CD4-positive, alpha-beta T cell (primary cell): ENCODE measurements around the gene EXOC6. TPM values are rescaled to one million over a fixed set of nuclear protein-coding genes. Genes with fewer than 3 reads are reported as not detected.
"Not testable (repeated sequence)": the region's sequence is repeated elsewhere in the genome, so short reads cannot be mapped to it uniquely, and the experiment has no call there.

ENCODE experiments used
- ATAC-seq: fragments of 200-7000 bp; cut with Tn5 transposase; one replicate; pipeline ENCODE4 v1.10.0; 2022; ENCODE audit warnings: mild to moderate bottlenecking; ENCODE audit not compliant: poor library complexity
- CTCF ChIA-PET: fragments of 350-600 bp; sonication (Branson Sonifier 250); formaldehyde crosslinking; loops from one replicate; lab custom pipeline; 2021; ENCODE audit warnings: antibody characterized with exemption, inconsistent platforms; lab: Charles Lee
- POLR2A ChIA-PET: fragments of 350-600 bp; sonication (Branson Sonifier 250); formaldehyde crosslinking; loops from one replicate; lab custom pipeline; 2021; ENCODE audit warnings: antibody characterized with exemption, inconsistent platforms; lab: Charles Lee
- DNase-seq, 14 experiments: peaks; one replicate each; pipeline ENCODE4 v3.0.0-alpha.2; 2013 to 2020; ENCODE audit warnings: mixed read lengths in 2 of 14
- H3K27ac ChIP-seq, 2 donors: one replicate each; pipeline versions ENCODE4 v1.5.1 to v1.7.0; 2013; ENCODE audit warnings: low read length in 2 of 2, low read depth in 1 of 2, mild to moderate bottlenecking in 1 of 2
- H3K27me3 ChIP-seq, 2 experiments: 1 replicate in 1 of 2; 2 replicates in 1 of 2; pipeline versions ENCODE4 v1.6.1 to v1.7.0; 2013; ENCODE audit warnings: low read length in 2 of 2, control low read depth in 1 of 2, mild to moderate bottlenecking in 1 of 2, moderate library complexity in 1 of 2; ENCODE audit not compliant: insufficient read depth in 2 of 2, control insufficient read depth in 1 of 2
- H3K36me3 ChIP-seq: one replicate; pipeline ENCODE4 v1.6.1; 2013; ENCODE audit warnings: low read length, control low read depth; ENCODE audit not compliant: insufficient read depth
- H3K4me1 ChIP-seq: one replicate; pipeline ENCODE4 v1.6.1; 2013; ENCODE audit warnings: low read length, control low read depth; ENCODE audit not compliant: insufficient read depth
- H3K4me3 ChIP-seq: one replicate; pipeline ENCODE4 v1.5.1; 2013; ENCODE audit warnings: mild to moderate bottlenecking, low read length, moderate library complexity
- H3K9me3 ChIP-seq, 2 experiments: 1 replicate in 1 of 2; 2 replicates in 1 of 2; pipeline versions ENCODE4 v1.6.1 to v1.7.0; 2013; ENCODE audit warnings: low read length in 2 of 2, mild to moderate bottlenecking in 2 of 2, control low read depth in 1 of 2, moderate library complexity in 1 of 2; ENCODE audit not compliant: control insufficient read depth in 1 of 2, insufficient read depth in 1 of 2
- H3K27ac Mint-ChIP-seq: one replicate; pipeline ENCODE4 v1.8.0; 2020; ENCODE audit warnings: mixed read lengths
- H3K27me3 Mint-ChIP-seq: one replicate; pipeline ENCODE4 v1.8.0; 2021; ENCODE audit warnings: mixed read lengths
- H3K36me3 Mint-ChIP-seq: one replicate; pipeline ENCODE4 v1.8.0; 2021; ENCODE audit warnings: low read depth, mixed read lengths
- H3K4me1 Mint-ChIP-seq: one replicate; pipeline ENCODE4 v1.8.0; 2021; ENCODE audit warnings: low read depth, mixed read lengths
- H3K4me3 Mint-ChIP-seq: one replicate; pipeline ENCODE4 v1.8.0; 2020; ENCODE audit warnings: mild to moderate bottlenecking, mixed read lengths
- H3K9me3 Mint-ChIP-seq: one replicate; pipeline ENCODE4 v1.8.0; 2020; ENCODE audit warnings: mixed read lengths
- intact Hi-C, 2 experiments: fragments of 100-400 bp; cut with DNase I in 1 of 2; cut with micrococcal nuclease in 1 of 2; formaldehyde crosslinking; loops; one replicate each; pipeline versions ENCODE4 v1.15.1 to v1.9.0; 2023 to 2025; cut with DNase I, micrococcal nuclease
- total RNA-seq, 174 experiments: library from RNA in 2 of 174; stranded (reverse) in 2 of 174; gene quantifications; one replicate each; pipeline ENCODE4 v1.2.3 and lab custom pipeline; 2021 to 2026
- TF ChIP-seq, protein P1 (sequence below): fragments of 200-600 bp; IDR thresholded peaks from one replicate; pipeline ENCODE4 v1.8.0; 2022; ENCODE audit warnings: antibody characterized with exemption, mild to moderate bottlenecking

Gene EXOC6
- total RNA-seq, 2 experiments from 2014 or later: 6.6 to 7.4 TPM

GRCh38 chr10:93097386-93097785 is 249.1 kb downstream of the EXOC6 start:
- no peak overlapping the region for H3K4me3 ChIP-seq
- ChIA-PET POLR2A (no interaction called here), CTCF (no interaction called here)
- no peaks in the 10 kb centered on the region for H3K27me3 ChIP-seq
- Mint-ChIP-seq H3K27me3 (no peaks in the 10 kb centered on the region), H3K4me3 (no peak overlapping the region), H3K9me3 (no peaks in the 10 kb centered on the region), H3K27ac (no peak overlapping the region), H3K36me3 (no peaks in the 10 kb centered on the region), H3K4me1 (no peaks in the 10 kb centered on the region)
- H3K4me1 ChIP-seq: no peaks in the 10 kb centered on the region
- no peaks in the 10 kb centered on the region for H3K9me3 ChIP-seq
- DNase-seq (no peak), ATAC-seq (no peak)
- H3K36me3 ChIP-seq: no peaks in the 10 kb centered on the region
- H3K27ac ChIP-seq: no peak overlapping the region
- intact Hi-C loops: no loop called here
- TF ChIP-seq, protein P1, sequence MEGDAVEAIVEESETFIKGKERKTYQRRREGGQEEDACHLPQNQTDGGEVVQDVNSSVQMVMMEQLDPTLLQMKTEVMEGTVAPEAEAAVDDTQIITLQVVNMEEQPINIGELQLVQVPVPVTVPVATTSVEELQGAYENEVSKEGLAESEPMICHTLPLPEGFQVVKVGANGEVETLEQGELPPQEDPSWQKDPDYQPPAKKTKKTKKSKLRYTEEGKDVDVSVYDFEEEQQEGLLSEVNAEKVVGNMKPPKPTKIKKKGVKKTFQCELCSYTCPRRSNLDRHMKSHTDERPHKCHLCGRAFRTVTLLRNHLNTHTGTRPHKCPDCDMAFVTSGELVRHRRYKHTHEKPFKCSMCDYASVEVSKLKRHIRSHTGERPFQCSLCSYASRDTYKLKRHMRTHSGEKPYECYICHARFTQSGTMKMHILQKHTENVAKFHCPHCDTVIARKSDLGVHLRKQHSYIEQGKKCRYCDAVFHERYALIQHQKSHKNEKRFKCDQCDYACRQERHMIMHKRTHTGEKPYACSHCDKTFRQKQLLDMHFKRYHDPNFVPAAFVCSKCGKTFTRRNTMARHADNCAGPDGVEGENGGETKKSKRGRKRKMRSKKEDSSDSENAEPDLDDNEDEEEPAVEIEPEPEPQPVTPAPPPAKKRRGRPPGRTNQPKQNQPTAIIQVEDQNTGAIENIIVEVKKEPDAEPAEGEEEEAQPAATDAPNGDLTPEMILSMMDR: no peak

GRCh38 chr10:93098816-93099215 is 250.5 kb downstream of the EXOC6 start:
- Histone ChIP-seq H3K27ac (no peak overlapping the region), H3K27me3 (no peaks in the 10 kb centered on the region), H3K4me1 (no peaks in the 10 kb centered on the region), H3K36me3 (no peaks in the 10 kb centered on the region), H3K9me3 (no peaks in the 10 kb centered on the region), H3K4me3 (no peak overlapping the region)
- no peak for ATAC-seq
- Mint-ChIP-seq H3K27me3 (no peaks in the 10 kb centered on the region), H3K4me3 (no peak overlapping the region), H3K36me3 (no peaks in the 10 kb centered on the region), H3K27ac (no peak overlapping the region), H3K9me3 (no peaks in the 10 kb centered on the region), H3K4me1 (no peaks in the 10 kb centered on the region)
- ChIA-PET CTCF (interaction anchor here (1.2 kb wide), 1 partner anchor 19 kb away, joined by 4 read pairs; no protein-coding TSS in a partner anchor), POLR2A (no interaction called here)
- intact Hi-C loops: no loop called here
- DNase-seq: no peak
- TF ChIP-seq, protein P1: no peak

GRCh38 chr10:93099670-93100069 is 251.3 kb downstream of the EXOC6 start:
- CTCF ChIA-PET: no interaction called here
- Histone ChIP-seq H3K36me3 (no peaks in the 10 kb centered on the region), H3K27me3 (no peaks in the 10 kb centered on the region), H3K4me3 (no peak overlapping the region), H3K27ac (no peak overlapping the region), H3K9me3 (no peaks in the 10 kb centered on the region), H3K4me1 (no peaks in the 10 kb centered on the region)
- H3K4me1 Mint-ChIP-seq: no peaks in the 10 kb centered on the region
- no peaks in the 10 kb centered on the region for H3K27me3 Mint-ChIP-seq
- ATAC-seq (no peak), DNase-seq (no peak)
- TF ChIP-seq, protein P1: no peak
- H3K36me3 Mint-ChIP-seq: no peaks in the 10 kb centered on the region
- intact Hi-C loops: no loop called here
- H3K9me3 Mint-ChIP-seq: no peaks in the 10 kb centered on the region
- no peak overlapping the region for H3K4me3 Mint-ChIP-seq
- no peak overlapping the region for H3K27ac Mint-ChIP-seq
- POLR2A ChIA-PET: no interaction called here

- CTCF ChIA-PET, H3K4me3 ChIP-seq, intact Hi-C loops, H3K9me3 ChIP-seq, H3K27me3 ChIP-seq, H3K36me3 Mint-ChIP-seq, H3K27me3 Mint-ChIP-seq, H3K36me3 ChIP-seq, POLR2A ChIA-PET, H3K9me3 Mint-ChIP-seq, H3K27ac Mint-ChIP-seq, H3K4me3 Mint-ChIP-seq, DNase-seq, H3K4me1 Mint-ChIP-seq, H3K4me1 ChIP-seq, ATAC-seq, H3K27ac ChIP-seq: not testable (repeated sequence)
Measured at GRCh38 chr10:93101148-93101547, 252.8 kb downstream of the EXOC6 start.
